Measurements from ENCODE around the gene ARHGAP6. TPM values are rescaled to one million over a fixed set of nuclear protein-coding genes. Genes with fewer than 3 reads are reported as not detected.

ARHGAP6 gene
- total RNA-seq, 1 experiment from 2014 or later, result 0.50 TPM

- Mint-ChIP-seq H3K36me3 (ENCODE audit: insufficient read depth, unreplicated experiment) (no peaks in the 10 kb centered on the region), H3K4me1 (ENCODE audit: low read depth, unreplicated experiment) (no peaks in the 10 kb centered on the region), H3K4me3 (ENCODE audit: unreplicated experiment) (no peak overlapping the region), H3K27me3 (ENCODE audit: insufficient read depth, unreplicated experiment) (no peaks in the 10 kb centered on the region), H3K27ac (ENCODE audit: unreplicated experiment) (no peak overlapping the region), H3K9me3 (ENCODE audit: unreplicated experiment) (no peaks in the 10 kb centered on the region)
- H3K9me3 ChIP-seq, result no peaks in the 10 kb centered on the region
- no peaks in the 10 kb centered on the region for H3K36me3 ChIP-seq (ENCODE audit: control insufficient read depth, insufficient read depth, low read length)
- TF ChIP-seq CTCF (IDR thresholded peaks at IDR 0.05; ENCODE audit: insufficient read depth in 1 of 2, low read depth in 1 of 2, low read length in 1 of 2, severe bottlenecking in 1 of 2, unreplicated experiment in 1 of 2), result no peak
- no peaks in the 10 kb centered on the region for H3K4me1 ChIP-seq
- no peak overlapping the region for H3K4me3 ChIP-seq (ENCODE audit: low read depth, low read length)
- ChIA-PET CTCF (no interaction called here), POLR2A (no interaction called here)
- no peak for DNase-seq
- intact Hi-C loops (cut with micrococcal nuclease; ENCODE audit: unreplicated experiment), result no loop called here
- H3K27me3 ChIP-seq (replicated peaks; ENCODE audit: control insufficient read depth, insufficient read depth, low read length), result no peaks in the 10 kb centered on the region
- no TSS peak for BruUV-seq (replicated peaks)
These were observed 269.9 kb downstream of the ARHGAP6 start for GRCh38 chrX:11395859-11396258.

- no peak for DNase-seq
- H3K9me3 Mint-ChIP-seq (ENCODE audit: unreplicated experiment), result no peaks in the 10 kb centered on the region
- ChIA-PET POLR2A (no interaction called here), CTCF (no interaction called here)
- H3K9me3 ChIP-seq, result no peaks in the 10 kb centered on the region
- no peak overlapping the region for H3K4me3 ChIP-seq (ENCODE audit: low read depth, low read length)
- intact Hi-C loops (cut with micrococcal nuclease; ENCODE audit: unreplicated experiment), result no loop called here
- no TSS peak for BruUV-seq (replicated peaks)
- H3K36me3 Mint-ChIP-seq (ENCODE audit: insufficient read depth, unreplicated experiment), result no peaks in the 10 kb centered on the region
- H3K4me1 Mint-ChIP-seq (ENCODE audit: low read depth, unreplicated experiment), result no peaks in the 10 kb centered on the region
- H3K27me3 Mint-ChIP-seq (ENCODE audit: insufficient read depth, unreplicated experiment), result no peaks in the 10 kb centered on the region
- H3K27ac Mint-ChIP-seq (ENCODE audit: unreplicated experiment), result no peak overlapping the region
- H3K36me3 ChIP-seq (ENCODE audit: control insufficient read depth, insufficient read depth, low read length), result no peaks in the 10 kb centered on the region
- TF ChIP-seq CTCF (IDR thresholded peaks at IDR 0.05; ENCODE audit: insufficient read depth in 1 of 2, low read depth in 1 of 2, low read length in 1 of 2, severe bottlenecking in 1 of 2, unreplicated experiment in 1 of 2), result no peak
- no peaks in the 10 kb centered on the region for H3K4me1 ChIP-seq
- H3K27me3 ChIP-seq (replicated peaks; ENCODE audit: control insufficient read depth, insufficient read depth, low read length), result no peaks in the 10 kb centered on the region
- H3K4me3 Mint-ChIP-seq (ENCODE audit: unreplicated experiment), result no peak overlapping the region
These were observed 271.6 kb downstream of the ARHGAP6 start for GRCh38 chrX:11393949-11394654.

- ChIA-PET POLR2A (no interaction called here), CTCF (no interaction called here)
- no peaks in the 10 kb centered on the region for H3K36me3 Mint-ChIP-seq (ENCODE audit: insufficient read depth, unreplicated experiment)
- H3K4me1 Mint-ChIP-seq (ENCODE audit: low read depth, unreplicated experiment), result peaks cover 7% of the 10 kb centered on the region
- H3K4me1 ChIP-seq, result peaks cover 25% of the 10 kb centered on the region
- H3K4me3 Mint-ChIP-seq (ENCODE audit: unreplicated experiment), result no peak overlapping the region
- no peaks in the 10 kb centered on the region for H3K27me3 ChIP-seq (replicated peaks; ENCODE audit: control insufficient read depth, insufficient read depth, low read length)
- no peak for DNase-seq
- peak overlapping the region; percentile 91 for H3K27ac Mint-ChIP-seq (ENCODE audit: unreplicated experiment)
- H3K9me3 Mint-ChIP-seq (ENCODE audit: unreplicated experiment), result no peaks in the 10 kb centered on the region
- H3K27me3 Mint-ChIP-seq (ENCODE audit: insufficient read depth, unreplicated experiment), result no peaks in the 10 kb centered on the region
- H3K4me3 ChIP-seq (ENCODE audit: low read depth, low read length), result no peak overlapping the region
- no peaks in the 10 kb centered on the region for H3K36me3 ChIP-seq (ENCODE audit: control insufficient read depth, insufficient read depth, low read length)
- H3K9me3 ChIP-seq, result no peaks in the 10 kb centered on the region
- intact Hi-C loops (cut with micrococcal nuclease; ENCODE audit: unreplicated experiment), result loop anchor here (1.0 kb wide), 1 partner anchor 74 kb away; no protein-coding TSS in a partner anchor
- no TSS peak for BruUV-seq (replicated peaks)
- TF ChIP-seq CTCF (IDR thresholded peaks at IDR 0.05; ENCODE audit: insufficient read depth in 1 of 2, low read depth in 1 of 2, low read length in 1 of 2, severe bottlenecking in 1 of 2, unreplicated experiment in 1 of 2), result no peak
These were observed 278.9 kb downstream of the ARHGAP6 start for GRCh38 chrX:11386812-11387211.
